ENCODE results near the gene HMX3.
"Not testable (repeated sequence)": the region's sequence is repeated elsewhere in the genome, so short reads cannot be mapped to it uniquely, and the experiment has no call there.

Gene HMX3

GRCh38 chr10:123158682-123159081, 22.9 kb downstream of the HMX3 start:
- H3K27me3 ChIP-seq (ENCODE audit: insufficient read depth, low read length) = no peaks in the 10 kb centered on the region
- H3K27ac ChIP-seq (ENCODE audit: low read depth, low read length) = no peak overlapping the region
- H3K4me3 ChIP-seq (ENCODE audit: low read depth, low read length) = peak overlapping the region; percentile 86
- peaks cover 36% of the 10 kb centered on the region for H3K4me1 ChIP-seq (ENCODE audit: control insufficient read depth, insufficient read depth, low read length, unreplicated experiment)
- H3K36me3 ChIP-seq (ENCODE audit: insufficient read depth, low read length) = peaks cover 59% of the 10 kb centered on the region
- no peak overlapping the region for H2AFZ ChIP-seq (ENCODE audit: low read length, unreplicated experiment)
- peaks cover 86% of the 10 kb centered on the region for H3K79me2 ChIP-seq (ENCODE audit: control insufficient read depth, insufficient read depth, low read length, unreplicated experiment)

GRCh38 chr10:123160311-123160980, 24.7 kb downstream of the HMX3 start:
- no peak overlapping the region for H3K4me3 ChIP-seq (ENCODE audit: low read depth, low read length)
- no peaks in the 10 kb centered on the region for H3K27me3 ChIP-seq (ENCODE audit: insufficient read depth, low read length)
- peaks cover 87% of the 10 kb centered on the region for H3K79me2 ChIP-seq (ENCODE audit: control insufficient read depth, insufficient read depth, low read length, unreplicated experiment)
- peaks cover 36% of the 10 kb centered on the region for H3K4me1 ChIP-seq (ENCODE audit: control insufficient read depth, insufficient read depth, low read length, unreplicated experiment)
- H2AFZ ChIP-seq (ENCODE audit: low read length, unreplicated experiment) = no peak overlapping the region
- H3K36me3 ChIP-seq (ENCODE audit: insufficient read depth, low read length) = peaks cover 67% of the 10 kb centered on the region
- no peak overlapping the region for H3K27ac ChIP-seq (ENCODE audit: low read depth, low read length)

DNA sequence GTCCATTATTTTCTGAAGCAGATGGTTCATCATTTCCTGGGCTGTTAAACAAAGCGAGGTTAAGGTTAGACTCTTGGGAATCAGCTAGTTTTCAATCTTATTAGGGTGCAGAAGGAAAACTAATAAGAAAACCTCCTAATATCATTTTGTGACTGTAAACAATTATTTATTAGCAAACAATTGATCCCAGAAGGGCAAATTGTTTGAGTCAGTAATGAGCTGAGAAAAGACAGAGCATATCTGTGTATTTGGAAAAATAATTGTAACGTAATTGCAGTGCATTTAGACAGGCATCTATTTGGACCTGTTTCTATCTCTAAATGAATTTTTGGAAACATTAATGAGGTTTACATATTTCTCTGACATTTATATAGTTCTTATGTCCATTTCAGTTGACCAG, 28.5 kb downstream of the HMX3 start:
- peaks cover 52% of the 10 kb centered on the region for H3K79me2 ChIP-seq (ENCODE audit: control insufficient read depth, insufficient read depth, low read length, unreplicated experiment)
- H3K36me3 ChIP-seq (ENCODE audit: insufficient read depth, low read length) = peaks cover 59% of the 10 kb centered on the region
- no peaks in the 10 kb centered on the region for H3K27me3 ChIP-seq (ENCODE audit: insufficient read depth, low read length)
- no peak overlapping the region for H3K27ac ChIP-seq (ENCODE audit: low read depth, low read length)
- no peak overlapping the region for H2AFZ ChIP-seq (ENCODE audit: low read length, unreplicated experiment)
- H3K4me1 ChIP-seq (ENCODE audit: control insufficient read depth, insufficient read depth, low read length, unreplicated experiment) = peaks cover 5% of the 10 kb centered on the region
- H3K4me3 ChIP-seq (ENCODE audit: low read depth, low read length) = no peak overlapping the region

DNA sequence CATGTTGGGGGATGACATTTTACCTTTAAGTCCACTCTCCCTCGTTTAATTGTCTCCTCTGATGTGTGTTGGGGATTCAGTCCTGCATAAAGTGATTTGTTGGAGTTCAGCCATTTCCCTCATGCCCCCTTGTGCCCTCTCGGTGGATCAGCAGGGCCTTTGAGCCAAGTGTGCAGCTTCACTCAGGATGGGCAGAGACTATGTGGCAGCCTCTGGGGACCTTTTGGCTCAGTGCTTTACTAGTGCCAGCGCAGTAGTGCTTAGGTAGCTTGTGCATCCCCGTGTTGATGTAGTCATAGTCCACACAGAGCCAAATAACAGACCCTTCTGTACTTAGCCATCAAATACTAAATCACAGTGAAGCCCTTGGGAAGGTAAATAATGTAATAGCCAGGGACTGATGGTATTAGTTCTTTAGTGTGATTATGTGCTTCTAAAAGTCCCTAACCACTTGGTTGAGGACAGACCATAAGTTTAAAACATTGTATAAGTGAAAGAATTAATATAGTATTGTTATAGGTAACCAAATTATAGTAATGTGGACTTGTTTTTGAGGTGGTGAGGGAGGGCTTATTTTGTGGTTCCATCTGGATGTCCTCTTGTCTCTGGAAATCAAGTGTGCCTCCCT, 29.8 kb downstream of the HMX3 start:
- no peak overlapping the region for H3K4me3 ChIP-seq (ENCODE audit: low read depth, low read length)
- H2AFZ ChIP-seq (ENCODE audit: low read length, unreplicated experiment) = no peak overlapping the region
- no peaks in the 10 kb centered on the region for H3K4me1 ChIP-seq (ENCODE audit: control insufficient read depth, insufficient read depth, low read length, unreplicated experiment)
- H3K27ac ChIP-seq (ENCODE audit: low read depth, low read length) = no peak overlapping the region
- peaks cover 63% of the 10 kb centered on the region for H3K36me3 ChIP-seq (ENCODE audit: insufficient read depth, low read length)
- H3K79me2 ChIP-seq (ENCODE audit: control insufficient read depth, insufficient read depth, low read length, unreplicated experiment) = peaks cover 39% of the 10 kb centered on the region
- no peaks in the 10 kb centered on the region for H3K27me3 ChIP-seq (ENCODE audit: insufficient read depth, low read length)

GRCh38 chr10:123166618-123167017, 30.8 kb downstream of the HMX3 start:
- no peak overlapping the region for H3K4me3 ChIP-seq (ENCODE audit: low read depth, low read length)
- peaks cover 54% of the 10 kb centered on the region for H3K36me3 ChIP-seq (ENCODE audit: insufficient read depth, low read length)

DNA sequence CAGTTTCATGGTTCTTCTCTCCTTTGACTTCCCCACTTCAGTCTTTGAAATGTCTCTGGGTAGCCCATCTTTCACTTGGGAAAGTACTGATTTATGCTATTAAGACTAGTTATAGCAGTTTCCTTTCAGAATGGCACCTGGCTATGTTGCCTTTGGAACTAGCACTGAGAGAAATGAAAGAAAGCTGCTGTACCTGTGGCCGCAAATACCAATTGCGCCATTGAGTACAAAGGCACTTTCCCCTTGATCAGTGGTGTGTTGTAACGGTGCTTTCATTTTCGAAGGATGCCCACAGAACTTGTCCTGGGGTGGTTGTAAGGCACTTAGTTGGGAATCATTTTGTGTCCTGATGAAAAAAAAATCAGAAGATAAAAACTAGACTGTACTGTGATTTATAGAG, 35.2 kb downstream of the HMX3 start:
- no peaks in the 10 kb centered on the region for H3K79me2 ChIP-seq (ENCODE audit: control insufficient read depth, insufficient read depth, low read length, unreplicated experiment)
- peaks cover 21% of the 10 kb centered on the region; the same call in 1 of the 2 replicates for H3K36me3 ChIP-seq (ENCODE audit: insufficient read depth, low read length)

More at GRCh38 chr10:123166618-123167017, 30.8 kb downstream of the HMX3 start:
- Histone ChIP-seq H3K4me1 (ENCODE audit: control insufficient read depth, insufficient read depth, low read length, unreplicated experiment) (no peaks in the 10 kb centered on the region), H2AFZ (ENCODE audit: low read length, unreplicated experiment) (no peak overlapping the region), H3K27ac (ENCODE audit: low read depth, low read length) (no peak overlapping the region), H3K79me2 (ENCODE audit: control insufficient read depth, insufficient read depth, low read length, unreplicated experiment) (peaks cover 30% of the 10 kb centered on the region), H3K27me3 (ENCODE audit: insufficient read depth, low read length) (no peaks in the 10 kb centered on the region)

DNA sequence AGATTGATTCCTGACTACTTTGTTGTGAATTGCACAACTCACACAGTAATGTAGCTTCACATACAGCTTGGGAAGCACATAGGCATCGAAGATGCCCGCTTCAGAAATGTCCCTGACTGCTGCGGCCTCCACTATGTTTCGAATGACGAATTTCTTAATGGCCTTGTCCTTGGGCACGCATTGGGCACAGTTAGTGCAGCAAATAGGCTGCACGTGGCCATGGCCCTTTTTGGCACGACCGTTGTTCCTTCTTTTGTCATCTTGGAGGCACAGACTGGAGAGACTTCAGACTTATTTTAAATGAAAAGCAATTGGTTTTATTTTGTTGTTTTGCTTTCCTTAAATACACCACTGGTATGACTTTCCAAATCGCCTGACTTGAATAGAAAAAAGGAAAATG, 35.8 kb downstream of the HMX3 start:
- H2AFZ ChIP-seq (ENCODE audit: low read length, unreplicated experiment); H3K4me1 ChIP-seq (ENCODE audit: control insufficient read depth, insufficient read depth, low read length, unreplicated experiment); H3K27ac ChIP-seq (ENCODE audit: low read depth, low read length); H3K27me3 ChIP-seq (ENCODE audit: insufficient read depth, low read length); H3K4me3 ChIP-seq (ENCODE audit: low read depth, low read length); H3K79me2 ChIP-seq (ENCODE audit: control insufficient read depth, insufficient read depth, low read length, unreplicated experiment): not testable (repeated sequence)
- H3K36me3 ChIP-seq (ENCODE audit: insufficient read depth, low read length) = peaks cover 16% of the 10 kb centered on the region; the same call in 1 of the 2 replicates

More for the DNA sequence above, 35.2 kb downstream of the HMX3 start:
- Histone ChIP-seq H3K4me1 (ENCODE audit: control insufficient read depth, insufficient read depth, low read length, unreplicated experiment) (no peaks in the 10 kb centered on the region), H3K27ac (ENCODE audit: low read depth, low read length) (no peak overlapping the region), H3K4me3 (ENCODE audit: low read depth, low read length) (no peak overlapping the region), H2AFZ (ENCODE audit: low read length, unreplicated experiment) (no peak overlapping the region), H3K27me3 (ENCODE audit: insufficient read depth, low read length) (no peaks in the 10 kb centered on the region)

DNA sequence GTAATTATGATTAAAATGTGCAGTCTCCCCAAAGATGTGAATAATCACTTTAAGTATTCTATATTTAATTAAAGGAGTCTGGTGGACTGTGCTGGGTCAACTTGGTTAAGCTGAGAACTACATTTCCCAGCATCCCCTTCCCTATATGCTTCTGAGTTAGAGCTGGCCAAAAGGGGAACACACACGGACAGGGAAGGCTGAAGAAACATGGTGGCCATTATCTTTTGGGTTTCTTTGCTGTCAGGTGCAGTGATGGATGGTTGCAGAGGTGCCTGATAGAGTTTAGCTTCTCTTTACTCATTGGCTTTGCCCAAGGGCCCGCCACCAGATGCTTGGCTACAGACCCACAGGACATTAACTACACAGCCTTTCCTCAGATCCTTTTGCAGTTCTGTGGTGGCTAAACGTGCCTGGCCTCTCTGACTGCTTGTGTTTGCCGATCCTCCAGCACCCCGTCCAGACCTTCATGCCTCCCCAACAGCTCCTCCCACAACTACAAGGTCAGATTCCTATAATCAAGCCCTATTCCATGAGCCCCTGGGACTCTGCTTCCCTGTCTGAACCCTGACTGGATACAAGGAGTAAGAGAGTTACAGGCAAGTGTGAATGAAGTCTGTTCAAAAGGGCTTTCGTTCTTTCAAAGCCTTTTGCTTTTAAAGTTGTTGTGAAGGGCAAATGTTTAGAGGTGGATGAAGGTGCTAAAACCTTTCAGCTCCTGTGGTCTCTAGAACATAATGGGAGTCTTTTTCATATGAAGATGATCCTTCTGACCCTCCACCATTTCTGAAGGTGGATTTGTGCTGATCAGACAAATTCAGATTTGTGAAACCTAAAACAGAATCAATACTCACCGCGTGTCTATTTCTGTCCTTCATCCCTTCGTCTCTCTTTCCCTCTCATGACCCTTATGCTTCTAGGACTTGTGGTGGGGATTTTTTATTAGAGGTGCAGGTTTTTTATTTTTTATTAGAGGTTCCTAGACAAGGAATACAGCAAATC, 39.9 kb downstream of the HMX3 start:
- no peak overlapping the region for H3K27ac ChIP-seq (ENCODE audit: low read depth, low read length)
- H3K4me1 ChIP-seq (ENCODE audit: control insufficient read depth, insufficient read depth, low read length, unreplicated experiment) = no peaks in the 10 kb centered on the region
- H2AFZ ChIP-seq (ENCODE audit: low read length, unreplicated experiment) = no peak overlapping the region
- no peaks in the 10 kb centered on the region for H3K27me3 ChIP-seq (ENCODE audit: insufficient read depth, low read length)
- 0 out of 2 replicates have a peak, but pooled peaks cover 6% of the 10 kb centered on the region for H3K36me3 ChIP-seq (ENCODE audit: insufficient read depth, low read length)
- H3K4me3 ChIP-seq (ENCODE audit: low read depth, low read length) = no peak overlapping the region
- H3K79me2 ChIP-seq (ENCODE audit: control insufficient read depth, insufficient read depth, low read length, unreplicated experiment) = no peaks in the 10 kb centered on the region

DNA sequence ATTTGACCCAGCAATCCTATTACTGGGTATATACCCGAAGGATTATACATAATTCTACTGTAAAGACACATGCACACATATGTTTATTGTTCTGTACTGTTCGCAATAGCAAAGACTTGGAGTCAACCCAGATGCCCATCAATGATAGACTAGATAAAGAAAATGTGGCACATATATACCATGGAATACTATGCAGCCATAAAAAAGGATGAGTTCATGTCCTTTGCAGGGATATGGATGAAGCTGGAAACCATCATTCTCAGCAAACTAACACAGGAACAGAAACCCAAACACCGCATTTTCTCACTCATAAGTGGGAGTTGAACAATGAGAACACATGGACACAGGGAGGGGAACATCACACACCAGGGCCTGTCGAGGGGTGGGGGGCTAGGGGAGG, 42.6 kb downstream of the HMX3 start:
- H2AFZ ChIP-seq (ENCODE audit: low read length, unreplicated experiment); H3K4me1 ChIP-seq (ENCODE audit: control insufficient read depth, insufficient read depth, low read length, unreplicated experiment); H3K36me3 ChIP-seq (ENCODE audit: insufficient read depth, low read length); H3K79me2 ChIP-seq (ENCODE audit: control insufficient read depth, insufficient read depth, low read length, unreplicated experiment); H3K27ac ChIP-seq (ENCODE audit: low read depth, low read length); H3K27me3 ChIP-seq (ENCODE audit: insufficient read depth, low read length); H3K4me3 ChIP-seq (ENCODE audit: low read depth, low read length): not testable (repeated sequence)
